ENCODE data around the gene HNF4A.

DNA sequence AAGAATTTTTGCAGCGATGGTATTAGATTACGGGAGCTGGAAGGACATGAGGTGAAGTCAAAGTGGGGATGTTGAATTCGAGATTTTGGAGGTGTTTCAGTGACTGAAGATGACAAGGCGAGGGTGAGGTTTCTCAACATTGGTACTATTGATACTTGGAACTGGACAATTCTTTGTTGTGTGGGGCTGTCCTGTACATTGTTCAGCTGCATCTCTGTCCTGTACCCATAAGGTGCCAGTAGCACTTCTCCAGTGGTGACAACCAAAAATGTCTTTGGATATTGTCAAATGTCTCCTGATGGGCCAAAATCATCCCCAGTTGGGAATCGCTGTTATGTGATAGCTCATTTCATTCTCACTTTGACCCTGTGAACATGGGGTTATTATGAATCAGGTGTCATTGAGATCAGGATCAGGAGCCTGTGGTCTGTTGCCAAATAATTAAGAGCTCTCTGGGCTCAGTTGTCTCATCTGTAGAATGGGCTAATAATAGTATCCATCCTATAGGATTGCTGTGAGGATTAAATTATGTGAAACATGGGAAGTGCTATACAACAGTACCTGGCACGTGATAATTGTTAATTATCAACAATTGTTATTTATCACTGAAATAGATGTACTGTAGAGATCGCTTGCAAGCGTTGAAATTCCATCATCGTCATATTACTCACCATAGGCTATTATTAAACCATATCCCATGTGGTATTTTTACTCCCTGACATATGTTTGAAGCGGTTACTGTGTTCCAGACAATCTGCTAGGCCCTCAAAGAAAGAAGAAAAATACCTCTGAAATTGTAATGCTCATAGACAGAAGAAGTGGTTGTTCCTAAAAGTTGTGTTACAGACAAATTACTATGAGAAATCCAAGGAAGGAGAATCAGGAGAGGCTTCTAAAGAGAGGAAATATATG, 71.6 kb downstream of the HNF4A start:
- TF ChIP-seq, protein P1, sequence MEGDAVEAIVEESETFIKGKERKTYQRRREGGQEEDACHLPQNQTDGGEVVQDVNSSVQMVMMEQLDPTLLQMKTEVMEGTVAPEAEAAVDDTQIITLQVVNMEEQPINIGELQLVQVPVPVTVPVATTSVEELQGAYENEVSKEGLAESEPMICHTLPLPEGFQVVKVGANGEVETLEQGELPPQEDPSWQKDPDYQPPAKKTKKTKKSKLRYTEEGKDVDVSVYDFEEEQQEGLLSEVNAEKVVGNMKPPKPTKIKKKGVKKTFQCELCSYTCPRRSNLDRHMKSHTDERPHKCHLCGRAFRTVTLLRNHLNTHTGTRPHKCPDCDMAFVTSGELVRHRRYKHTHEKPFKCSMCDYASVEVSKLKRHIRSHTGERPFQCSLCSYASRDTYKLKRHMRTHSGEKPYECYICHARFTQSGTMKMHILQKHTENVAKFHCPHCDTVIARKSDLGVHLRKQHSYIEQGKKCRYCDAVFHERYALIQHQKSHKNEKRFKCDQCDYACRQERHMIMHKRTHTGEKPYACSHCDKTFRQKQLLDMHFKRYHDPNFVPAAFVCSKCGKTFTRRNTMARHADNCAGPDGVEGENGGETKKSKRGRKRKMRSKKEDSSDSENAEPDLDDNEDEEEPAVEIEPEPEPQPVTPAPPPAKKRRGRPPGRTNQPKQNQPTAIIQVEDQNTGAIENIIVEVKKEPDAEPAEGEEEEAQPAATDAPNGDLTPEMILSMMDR (IDR thresholded peaks at IDR 0.05; ENCODE audit: low read depth, low read length), result no peak
- TF ChIP-seq POLR2A (IDR thresholded peaks at IDR 0.05; ENCODE audit: extremely low read depth, insufficient read length), result no peak
- TF ChIP-seq, protein P2, sequence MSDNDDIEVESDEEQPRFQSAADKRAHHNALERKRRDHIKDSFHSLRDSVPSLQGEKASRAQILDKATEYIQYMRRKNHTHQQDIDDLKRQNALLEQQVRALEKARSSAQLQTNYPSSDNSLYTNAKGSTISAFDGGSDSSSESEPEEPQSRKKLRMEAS (IDR thresholded peaks at IDR 0.05; ENCODE audit: low read depth, low read length), result no peak

All from NB4 (cell line).